NT2/D1 (cell line): Measurements from ENCODE around the gene MCRIP2.

ENCODE experiments used
- DNase-seq: peaks from one replicate; pipeline ENCODE4 v3.0.0-alpha.2; 2011; ENCODE audit warnings: low read depth, low spot score
- H3K27me3 ChIP-seq: 2 replicates; pipeline ENCODE4 v1.6.0; 2011; ENCODE audit warnings: mild to moderate bottlenecking; ENCODE audit not compliant: insufficient read length, insufficient read depth
- H3K36me3 ChIP-seq: 2 replicates; pipeline ENCODE4 v1.6.1; 2011; ENCODE audit warnings: mild to moderate bottlenecking, low read length, mixed read lengths; ENCODE audit not compliant: insufficient read depth, insufficient read length
- H3K4me1 ChIP-seq: 2 replicates; pipeline ENCODE4 v1.5.1; 2011; ENCODE audit not compliant: insufficient read depth, insufficient read length
- H3K4me3 ChIP-seq: 2 replicates; pipeline ENCODE4 v1.5.1; 2011; ENCODE audit warnings: low read depth; ENCODE audit not compliant: insufficient read length
- H3K9ac ChIP-seq: 2 replicates; pipeline ENCODE4 v1.6.0; 2011; ENCODE audit warnings: low read depth; ENCODE audit not compliant: insufficient read length
- H3K9me3 ChIP-seq: 2 replicates; pipeline ENCODE4 v1.5.1; 2011; ENCODE audit warnings: mild to moderate bottlenecking, low read length; ENCODE audit not compliant: insufficient read depth
- SUZ12 ChIP-seq: IDR thresholded peaks from 2 replicates; pipeline ENCODE4 v1.6.1; 2011; ENCODE audit not compliant: insufficient read length, insufficient read depth; ENCODE audit errors: extremely low read depth
- YY1 ChIP-seq: IDR thresholded peaks from 2 replicates; pipeline ENCODE4 v1.6.1; 2011; ENCODE audit not compliant: insufficient read length, insufficient read depth
- ZNF274 ChIP-seq: IDR thresholded peaks from 2 replicates; pipeline ENCODE4 v1.6.1; 2011; ENCODE audit warnings: mild to moderate bottlenecking, low read depth, low read length

Gene MCRIP2

GRCh38 chr16:642189-643049 lies 791 bp downstream of the MCRIP2 start:
- H3K9ac ChIP-seq: peak overlapping the region; percentile 95
- DNase-seq: no peak
- H3K4me3 ChIP-seq: peak overlapping the region; percentile 89
- peaks cover 37% of the 10 kb centered on the region for H3K4me1 ChIP-seq
- H3K27me3 ChIP-seq: peaks cover 9% of the 10 kb centered on the region
- peaks cover 10% of the 10 kb centered on the region for H3K36me3 ChIP-seq
- no peaks in the 10 kb centered on the region for H3K9me3 ChIP-seq
- TF ChIP-seq SUZ12 (no peak), ZNF274 (no peak), YY1 (no peak)

GRCh38 chr16:643050-643368 lies 1.4 kb downstream of the MCRIP2 start:
- DNase-seq: no peak
- peaks cover 9% of the 10 kb centered on the region for H3K27me3 ChIP-seq
- peak overlapping the region; percentile 89 for H3K4me3 ChIP-seq
- peaks cover 33% of the 10 kb centered on the region for H3K4me1 ChIP-seq
- no peaks in the 10 kb centered on the region for H3K9me3 ChIP-seq
- peak overlapping the region; percentile 95 for H3K9ac ChIP-seq
- H3K36me3 ChIP-seq: peaks cover 12% of the 10 kb centered on the region
- no peak for TF ChIP-seq ZNF274
- TF ChIP-seq SUZ12: no peak
- TF ChIP-seq YY1: no peak

GRCh38 chr16:644556-644955 lies 2.9 kb downstream of the MCRIP2 start:
- peaks cover 26% of the 10 kb centered on the region for H3K4me1 ChIP-seq
- no peak overlapping the region for H3K9ac ChIP-seq
- no peak overlapping the region for H3K4me3 ChIP-seq
- no peak for DNase-seq
- TF ChIP-seq YY1 (no peak), SUZ12 (no peak), ZNF274 (no peak)
- H3K27me3 ChIP-seq: peaks cover 9% of the 10 kb centered on the region
- H3K9me3 ChIP-seq: no peaks in the 10 kb centered on the region
- peaks cover 12% of the 10 kb centered on the region for H3K36me3 ChIP-seq

GRCh38 chr16:645852-646678 lies 4.4 kb downstream of the MCRIP2 start:
- TF ChIP-seq ZNF274 (no peak), YY1 (no peak), SUZ12 (no peak)
- H3K27me3 ChIP-seq: peaks cover 9% of the 10 kb centered on the region
- H3K36me3 ChIP-seq: peaks cover 23% of the 10 kb centered on the region
- peaks cover 32% of the 10 kb centered on the region for H3K4me1 ChIP-seq
- H3K4me3 ChIP-seq: no peak overlapping the region
- peak overlapping the region; percentile 42 for H3K9ac ChIP-seq
- H3K9me3 ChIP-seq: no peaks in the 10 kb centered on the region
- no peak for DNase-seq

DNA sequence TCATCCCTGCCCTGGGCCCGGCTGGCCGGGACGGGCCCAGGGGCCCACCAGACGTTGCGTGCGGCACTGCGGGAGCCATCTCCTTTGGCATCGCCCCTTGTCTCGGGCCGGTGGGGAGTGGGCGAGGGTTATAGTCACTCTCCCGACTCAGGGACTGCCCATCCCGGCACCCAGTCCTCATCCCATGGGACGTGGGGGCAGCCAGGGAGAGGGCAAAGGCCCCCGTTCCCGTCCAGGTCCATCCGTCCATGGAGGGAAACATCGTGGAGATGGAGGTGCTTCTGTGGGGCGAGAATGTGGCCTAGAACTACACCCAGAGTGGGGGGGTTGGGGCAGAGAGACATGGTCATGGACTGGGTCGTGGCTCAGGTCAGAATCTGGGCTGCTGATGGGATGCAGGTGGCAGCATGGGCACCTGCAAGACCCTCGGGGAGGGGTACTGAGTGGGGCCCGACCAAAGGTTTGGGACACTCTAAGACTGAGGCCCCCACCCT lies 5.1 kb downstream of the MCRIP2 start:
- H3K36me3 ChIP-seq: peaks cover 29% of the 10 kb centered on the region
- H3K27me3 ChIP-seq: peaks cover 9% of the 10 kb centered on the region
- DNase-seq: no peak
- no peaks in the 10 kb centered on the region for H3K9me3 ChIP-seq
- H3K4me3 ChIP-seq: no peak overlapping the region
- peaks cover 32% of the 10 kb centered on the region for H3K4me1 ChIP-seq
- H3K9ac ChIP-seq: no peak overlapping the region
- TF ChIP-seq ZNF274 (no peak), SUZ12 (no peak), YY1 (no peak)

- DNase-seq: no peak
- Histone ChIP-seq H3K4me3 (no peak overlapping the region), H3K9me3 (no peaks in the 10 kb centered on the region), H3K36me3 (peaks cover 35% of the 10 kb centered on the region), H3K4me1 (peaks cover 32% of the 10 kb centered on the region), H3K9ac (no peak overlapping the region), H3K27me3 (peaks cover 9% of the 10 kb centered on the region)
- TF ChIP-seq SUZ12 (no peak), YY1 (no peak), ZNF274 (no peak)
These were observed 5.7 kb downstream of the MCRIP2 start for GRCh38 chr16:647173-647902.
